HepG2 (cell line): ENCODE measurements around the gene PLLP. TPM values are rescaled to one million over a fixed set of nuclear protein-coding genes. Genes with fewer than 3 reads are reported as not detected.
A peak's percentile ranks its signal among the peaks of the same experiment; 100 is the strongest.

Source experiments
- AGO2 ChIP-seq: fragments of 200-400 bp; formaldehyde crosslinking; optimal IDR thresholded peaks from 2 replicates; pipeline ENCODE3; 2017; ENCODE audit warnings: mild to moderate bottlenecking, low read depth, low read length, moderate library complexity
- ARID3A ChIP-seq: IDR thresholded peaks from 2 replicates; pipeline ENCODE4 v1.6.1; 2012; ENCODE audit warnings: low read depth, low read length, improper control_type of control experiment
- ARID4A ChIP-seq: sonication (generic); formaldehyde crosslinking; IDR thresholded peaks from 2 replicates; pipeline ENCODE4 v1.5.0; 2020; ENCODE audit warnings: mild to moderate bottlenecking, missing genetic modification reagents, borderline replicate concordance
- ATRX ChIP-seq: sonication (generic); formaldehyde crosslinking; IDR thresholded peaks from 2 replicates; pipeline ENCODE4 v1.4.0; 2020; ENCODE audit warnings: missing genetic modification reagents, borderline replicate concordance
- CENPT ChIP-seq: sonication (generic); formaldehyde crosslinking; IDR thresholded peaks from 2 replicates; pipeline ENCODE4 v1.8.0; 2022; ENCODE audit warnings: low read depth, mild to moderate bottlenecking, moderate library complexity, missing genetic modification reagents
- JDP2 ChIP-seq: sonication (generic); formaldehyde crosslinking; IDR thresholded peaks from 2 replicates; pipeline ENCODE4 v1.8.1; 2022; ENCODE audit warnings: missing genetic modification reagents, borderline replicate concordance
- MLXIP ChIP-seq: sonication (generic); formaldehyde crosslinking; IDR thresholded peaks from 2 replicates; pipeline ENCODE4 v1.9.0; 2021; ENCODE audit warnings: missing genetic modification reagents, borderline replicate concordance
- MTF2 ChIP-seq: sonication (generic); formaldehyde crosslinking; IDR thresholded peaks from 2 replicates; pipeline ENCODE4 v1.5.0; 2020; ENCODE audit warnings: missing genetic modification reagents, borderline replicate concordance
- NFYB ChIP-seq: sonication (generic); formaldehyde crosslinking; IDR thresholded peaks from 2 replicates; pipeline ENCODE4 v1.4.0; 2020; ENCODE audit warnings: missing genetic modification reagents
- POLR2G ChIP-seq: fragments of 200-400 bp; formaldehyde crosslinking; IDR thresholded peaks from 2 replicates; pipeline ENCODE4 v1.6.1; 2018; ENCODE audit warnings: mild to moderate bottlenecking, low read depth, low read length, moderate library complexity
- REPIN1 ChIP-seq: sonication (generic); formaldehyde crosslinking; IDR thresholded peaks from 2 replicates; pipeline ENCODE4 v1.8.0; 2022; ENCODE audit warnings: missing genetic modification reagents, low read depth, mild to moderate bottlenecking, borderline replicate concordance
- SALL1 ChIP-seq: sonication (generic); formaldehyde crosslinking; IDR thresholded peaks from 2 replicates; pipeline ENCODE4 v1.8.0; 2022; ENCODE audit warnings: mild to moderate bottlenecking, missing genetic modification reagents
- SOX6 ChIP-seq, 2 experiments: fragments of 450-650 bp in 1 of 2; sonication (generic) in 1 of 2; formaldehyde crosslinking in 1 of 2; IDR thresholded peaks; 2 replicates each; pipeline versions ENCODE4 v1.4.0 to v1.6.1; 2017 to 2020; ENCODE audit warnings: antibody characterized with exemption in 1 of 2, mild to moderate bottlenecking in 1 of 2, missing genetic modification reagents in 1 of 2
- SP4 ChIP-seq: sonication (generic); formaldehyde crosslinking; IDR thresholded peaks from 2 replicates; pipeline ENCODE4 v1.8.1; 2023; ENCODE audit warnings: mild to moderate bottlenecking, missing genetic modification reagents
- ZNF329 ChIP-seq: sonication (generic); formaldehyde crosslinking; IDR thresholded peaks from 2 replicates; pipeline ENCODE4 v1.9.0; 2021; ENCODE audit warnings: low read depth, mild to moderate bottlenecking, missing genetic modification reagents
- ZNF552 ChIP-seq: sonication (generic); formaldehyde crosslinking; IDR thresholded peaks from 2 replicates; pipeline ENCODE4 v1.9.0; 2022; ENCODE audit warnings: missing genetic modification reagents, mild to moderate bottlenecking, borderline replicate concordance
- ZNF572 ChIP-seq: sonication (generic); formaldehyde crosslinking; IDR thresholded peaks from 2 replicates; pipeline ENCODE4 v1.5.1; 2020; ENCODE audit warnings: mild to moderate bottlenecking, missing genetic modification reagents
- polyA plus RNA-seq, 8 experiments: library from polyadenylated mRNA; depleted of rRNA in 3 of 8; stranded (reverse) in 7 of 8; unstranded in 1 of 8; fragments of >200 nt; fragmentation: Illumina TruSeq in 4 of 8; extraction: Trizol in 4 of 8; gene quantifications; 2 replicates each; pipeline versions ENCODE4 v1.2.1 to v1.2.3, GENCODE V29; 2011 to 2016; ENCODE audit warnings: low read depth in 4 of 8, missing spikeins in 1 of 8, mixed read lengths in 1 of 8; ENCODE audit not compliant: insufficient read depth in 1 of 8
- total RNA-seq, 5 experiments: library from RNA; depleted of rRNA; stranded (reverse); fragments of >200 nt; fragmentation: Illumina TruSeq; extraction: Trizol; gene quantifications; 2 replicates each; pipeline ENCODE4 v1.2.3, GENCODE V29; 2016; ENCODE audit warnings: low read depth in 1 of 5

Gene PLLP
- total and polyA plus RNA-seq, 2 of the 13 experiments (the other 11 are each of a cell fraction or from before 2014, with no cell fraction given): 60.6 to 127 TPM

- TF ChIP-seq JDP2 (CRISPR knock-in tag) (no peak), NFYB (CRISPR knock-in tag) (0 out of 2 replicates have a peak, but pooled peaks have one; percentile 16), POLR2G (peak; percentile 35; the same call in 1 of the 2 replicates), ZNF552 (CRISPR knock-in tag) (no peak), ZNF329 (CRISPR knock-in tag) (no peak), SALL1 (CRISPR knock-in tag) (peak; percentile 12; the same call in 1 of the 2 replicates), ZNF572 (no peak), SOX6 (IDR thresholded peaks at IDR 0.05) (no peak), SOX6 (CRISPR knock-in tag; IDR thresholded peaks at IDR 0.05) (0 out of 2 replicates have a peak, but pooled peaks have one; percentile 25), ARID3A (no peak), REPIN1 (CRISPR knock-in tag) (no peak), ARID4A (CRISPR knock-in tag) (no peak), AGO2 (no peak), SP4 (CRISPR knock-in tag) (no peak), MLXIP (CRISPR knock-in tag) (no peak), ATRX (CRISPR knock-in tag) (no peak), CENPT (CRISPR knock-in tag) (no peak), MTF2 (no peak)
Measured at GRCh38 chr16:57252148-57252721, 32.2 kb downstream of the PLLP start (continued).
